GM20000 (cell line): ENCODE measurements around the gene NR1H3.

ENCODE experiments used
- DNase-seq: peaks from one replicate; pipeline ENCODE4 v3.0.0; 2012; ENCODE audit warnings: low spot score
- TF ChIP-seq, protein P1 (sequence below): IDR thresholded peaks from 2 replicates; pipeline ENCODE4 v1.5.1; 2012; ENCODE audit warnings: mild to moderate bottlenecking, control low read depth; ENCODE audit errors: extremely low read depth, missing control alignments

NR1H3 gene

DNA sequence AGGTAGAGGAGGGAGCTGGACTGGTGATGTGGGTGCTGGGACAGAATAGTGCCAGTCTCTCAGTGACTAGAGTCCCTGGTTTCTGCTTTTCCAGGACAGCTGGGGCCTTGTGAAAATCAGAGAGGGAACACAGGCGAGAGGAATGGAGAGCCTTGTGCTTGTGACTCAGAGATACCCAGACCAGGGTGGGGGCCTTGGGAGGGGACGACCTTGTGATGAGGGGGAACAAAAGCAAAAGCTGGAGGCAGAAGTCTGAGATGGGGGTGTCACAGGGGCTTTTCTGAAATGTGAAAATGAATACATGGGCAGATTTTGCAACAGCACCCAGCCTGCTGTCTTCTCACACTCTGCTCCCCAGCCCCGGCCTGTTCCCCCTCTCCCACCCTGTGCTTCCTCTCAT lies 3.4 kb upstream of the NR1H3 start:
- no peak for DNase-seq
- TF ChIP-seq, protein P1, sequence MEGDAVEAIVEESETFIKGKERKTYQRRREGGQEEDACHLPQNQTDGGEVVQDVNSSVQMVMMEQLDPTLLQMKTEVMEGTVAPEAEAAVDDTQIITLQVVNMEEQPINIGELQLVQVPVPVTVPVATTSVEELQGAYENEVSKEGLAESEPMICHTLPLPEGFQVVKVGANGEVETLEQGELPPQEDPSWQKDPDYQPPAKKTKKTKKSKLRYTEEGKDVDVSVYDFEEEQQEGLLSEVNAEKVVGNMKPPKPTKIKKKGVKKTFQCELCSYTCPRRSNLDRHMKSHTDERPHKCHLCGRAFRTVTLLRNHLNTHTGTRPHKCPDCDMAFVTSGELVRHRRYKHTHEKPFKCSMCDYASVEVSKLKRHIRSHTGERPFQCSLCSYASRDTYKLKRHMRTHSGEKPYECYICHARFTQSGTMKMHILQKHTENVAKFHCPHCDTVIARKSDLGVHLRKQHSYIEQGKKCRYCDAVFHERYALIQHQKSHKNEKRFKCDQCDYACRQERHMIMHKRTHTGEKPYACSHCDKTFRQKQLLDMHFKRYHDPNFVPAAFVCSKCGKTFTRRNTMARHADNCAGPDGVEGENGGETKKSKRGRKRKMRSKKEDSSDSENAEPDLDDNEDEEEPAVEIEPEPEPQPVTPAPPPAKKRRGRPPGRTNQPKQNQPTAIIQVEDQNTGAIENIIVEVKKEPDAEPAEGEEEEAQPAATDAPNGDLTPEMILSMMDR = no peak

DNA sequence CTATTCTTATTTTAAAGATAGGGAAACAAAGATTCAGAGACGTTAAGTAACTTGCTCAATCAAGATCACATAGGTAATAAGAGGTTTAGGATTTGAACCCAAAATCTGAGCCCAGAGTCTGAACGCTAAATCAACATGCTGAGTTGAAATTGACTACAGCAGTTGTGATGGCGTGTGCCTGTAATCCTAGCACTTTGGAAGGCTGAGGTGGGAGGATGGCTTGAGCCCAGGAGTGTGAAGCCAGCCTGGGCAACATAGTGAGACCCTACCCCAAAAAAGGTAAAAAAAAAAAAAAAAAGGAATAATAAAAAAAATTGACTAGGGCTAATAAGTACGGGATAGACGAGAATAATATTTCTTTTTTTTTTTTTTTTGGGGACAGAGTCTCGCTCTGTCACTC lies 1.4 kb upstream of the NR1H3 start:
- TF ChIP-seq, protein P1 = no peak
- no peak for DNase-seq

DNA sequence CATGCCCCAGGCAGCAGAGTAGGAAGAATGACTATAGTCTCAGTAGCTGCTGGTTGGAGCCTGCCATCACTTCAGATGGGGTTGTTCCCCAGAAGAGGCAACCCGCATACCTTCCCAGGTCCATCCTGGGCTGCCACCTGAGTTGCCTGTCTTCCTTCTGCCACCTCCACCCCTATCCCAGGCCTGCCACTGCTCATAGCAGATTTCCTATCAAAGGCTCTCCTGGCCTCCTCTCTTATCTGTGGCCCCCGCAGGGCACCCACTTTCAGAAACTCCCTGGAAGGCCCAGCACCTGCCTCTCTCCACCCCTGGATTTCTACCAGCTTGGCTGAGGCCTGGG lies 649 bp upstream of the NR1H3 start:
- TF ChIP-seq, protein P1 = no peak
- no peak for DNase-seq

DNA sequence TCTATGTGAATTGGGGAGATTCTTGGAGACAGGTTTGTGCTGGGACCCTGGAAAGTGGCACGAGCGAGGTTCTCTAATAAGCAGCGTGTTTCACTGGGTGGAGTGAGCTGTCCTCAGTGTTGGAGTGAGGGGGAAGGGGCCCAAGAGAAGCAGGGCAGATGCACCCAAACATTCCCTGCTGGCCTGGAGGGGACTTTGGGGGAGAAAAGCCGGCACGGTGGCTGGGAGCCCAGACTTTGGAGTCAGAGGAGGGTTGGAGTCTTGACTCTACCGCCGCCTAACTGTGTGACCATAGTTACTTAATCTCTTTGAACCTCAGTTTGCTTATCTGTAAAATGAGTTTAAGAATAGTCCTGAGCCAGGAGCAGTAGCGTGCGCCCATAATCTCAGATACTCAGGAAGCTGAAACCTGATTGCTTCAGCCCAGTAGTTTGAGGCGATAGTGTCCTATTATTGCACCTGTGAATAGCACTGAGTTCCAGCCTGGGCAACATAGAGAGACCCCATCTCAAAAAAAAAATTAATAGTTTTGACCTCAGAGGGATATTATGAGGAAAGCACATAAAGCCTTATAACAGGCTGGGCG lies 614 bp downstream of the NR1H3 start:
- DNase-seq = no peak

DNA sequence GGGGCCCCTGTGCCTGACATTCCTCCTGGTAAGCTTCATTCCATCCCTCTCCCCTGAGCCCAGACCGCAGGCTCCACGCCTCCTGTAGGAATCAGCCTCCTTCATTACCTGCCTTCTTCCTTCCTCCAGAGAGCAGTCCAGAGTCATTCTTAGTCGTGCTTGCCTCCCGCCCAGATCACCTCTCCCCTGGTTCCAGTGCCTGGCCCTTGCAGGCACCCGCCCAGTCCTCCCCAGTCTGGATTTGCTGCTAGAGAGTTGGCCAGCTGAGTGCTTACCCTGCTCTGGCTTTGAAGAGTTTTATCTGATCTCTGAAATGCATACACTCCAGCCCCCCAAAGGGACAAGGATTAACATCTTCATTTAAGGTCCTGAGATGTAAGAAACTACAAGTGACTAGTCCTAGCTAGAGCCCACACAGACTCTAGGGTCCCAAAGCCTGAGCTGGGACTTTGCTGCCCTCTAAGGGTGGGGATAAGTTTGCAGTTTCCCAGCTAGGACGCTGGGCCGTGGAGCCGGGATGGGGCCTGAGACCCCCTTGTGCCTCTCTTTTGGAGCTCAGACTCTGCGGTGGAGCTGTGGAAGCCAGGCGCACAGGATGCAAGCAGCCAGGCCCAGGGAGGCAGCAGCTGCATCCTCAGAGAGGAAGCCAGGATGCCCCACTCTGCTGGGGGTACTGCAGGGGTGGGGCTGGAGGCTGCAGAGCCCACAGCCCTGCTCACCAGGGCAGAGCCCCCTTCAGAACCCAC lies 1.6 kb downstream of the NR1H3 start:
- peak; percentile 61 for DNase-seq

More for the DNA sequence above, 614 bp downstream of the NR1H3 start:
- TF ChIP-seq, protein P1 = no peak

DNA sequence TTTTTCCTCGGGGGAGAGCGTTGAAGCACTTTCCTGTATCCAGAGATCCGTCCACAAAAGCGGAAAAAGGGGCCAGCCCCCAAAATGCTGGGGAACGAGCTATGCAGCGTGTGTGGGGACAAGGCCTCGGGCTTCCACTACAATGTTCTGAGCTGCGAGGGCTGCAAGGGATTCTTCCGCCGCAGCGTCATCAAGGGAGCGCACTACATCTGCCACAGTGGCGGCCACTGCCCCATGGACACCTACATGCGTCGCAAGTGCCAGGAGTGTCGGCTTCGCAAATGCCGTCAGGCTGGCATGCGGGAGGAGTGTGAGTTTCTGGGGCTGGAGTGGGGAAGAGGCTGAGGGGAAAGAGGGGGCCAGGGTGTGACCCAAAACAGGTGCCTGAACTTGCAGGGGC lies 2.6 kb downstream of the NR1H3 start:
- TF ChIP-seq, protein P1 = no peak
- DNase-seq = no peak

More for the DNA sequence above, 1.6 kb downstream of the NR1H3 start:
- TF ChIP-seq, protein P1 = peak; percentile 55

DNA sequence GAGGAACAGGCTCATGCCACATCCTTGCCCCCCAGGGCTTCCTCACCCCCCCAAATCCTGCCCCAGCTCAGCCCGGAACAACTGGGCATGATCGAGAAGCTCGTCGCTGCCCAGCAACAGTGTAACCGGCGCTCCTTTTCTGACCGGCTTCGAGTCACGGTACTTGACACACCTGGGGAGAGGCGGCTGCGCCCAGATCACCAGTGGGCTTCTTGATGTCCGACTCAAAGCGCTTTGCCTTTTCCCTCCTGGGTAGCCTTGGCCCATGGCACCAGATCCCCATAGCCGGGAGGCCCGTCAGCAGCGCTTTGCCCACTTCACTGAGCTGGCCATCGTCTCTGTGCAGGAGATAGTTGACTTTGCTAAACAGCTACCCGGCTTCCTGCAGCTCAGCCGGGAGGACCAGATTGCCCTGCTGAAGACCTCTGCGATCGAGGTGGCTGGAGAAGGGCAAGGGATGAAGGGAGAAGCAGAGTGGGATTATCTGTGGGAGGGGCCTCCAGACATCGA lies 3.5 kb downstream of the NR1H3 start:
- no peak for DNase-seq
- TF ChIP-seq, protein P1 = no peak
